HEK293 (cell line): ENCODE measurements around the gene TNN.

Source experiments
- INSM2 ChIP-seq: fragments of 450-650 bp; formaldehyde crosslinking; IDR thresholded peaks from 2 replicates; pipeline ENCODE4 v1.5.1; 2016; ENCODE audit warnings: missing biosample characterization, missing genetic modification characterization
- MEIS1 ChIP-seq: sonication (generic); formaldehyde crosslinking; IDR thresholded peaks from 2 replicates; pipeline ENCODE4 v1.8.1; 2022; ENCODE audit warnings: missing genetic modification reagents, mild to moderate bottlenecking, borderline replicate concordance
- PRDM2 ChIP-seq: fragments of 450-650 bp; formaldehyde crosslinking; IDR thresholded peaks from 2 replicates; pipeline ENCODE4 v1.5.1; 2016; ENCODE audit warnings: missing biosample characterization, missing genetic modification characterization, borderline replicate concordance
- ZBTB20 ChIP-seq: fragments of 450-650 bp; formaldehyde crosslinking; IDR thresholded peaks from 2 replicates; pipeline ENCODE4 v1.5.1; 2016; ENCODE audit warnings: missing biosample characterization, missing genetic modification characterization
- ZBTB49 ChIP-seq: fragments of 450-650 bp; formaldehyde crosslinking; IDR thresholded peaks from 2 replicates; pipeline ENCODE4 v1.5.1; 2016; ENCODE audit warnings: missing biosample characterization, missing genetic modification characterization, low read depth
- ZBTB7A ChIP-seq: fragments of 450-650 bp; formaldehyde crosslinking; IDR thresholded peaks from 2 replicates; pipeline ENCODE4 v1.5.1; 2016; ENCODE audit warnings: low read depth, missing biosample characterization, missing genetic modification characterization
- ZFHX2 ChIP-seq: fragments of 450-650 bp; formaldehyde crosslinking; conservative IDR thresholded peaks from 2 replicates; pipeline ENCODE4 v1.5.1; 2016; ENCODE audit warnings: missing biosample characterization, missing genetic modification characterization
- ZNF121 ChIP-seq: fragments of 450-650 bp; formaldehyde crosslinking; IDR thresholded peaks from 2 replicates; pipeline ENCODE4 v1.5.1; 2016; ENCODE audit warnings: missing biosample characterization, missing genetic modification characterization
- ZNF138 ChIP-seq: fragments of 450-650 bp; formaldehyde crosslinking; IDR thresholded peaks from 2 replicates; pipeline ENCODE4 v1.5.1; 2016; ENCODE audit warnings: missing biosample characterization, missing genetic modification characterization, borderline replicate concordance
- ZNF155 ChIP-seq: fragments of 450-650 bp; formaldehyde crosslinking; IDR thresholded peaks from 2 replicates; pipeline ENCODE4 v1.5.1; 2016; ENCODE audit warnings: missing biosample characterization, missing genetic modification characterization
- ZNF23 ChIP-seq: fragments of 450-650 bp; formaldehyde crosslinking; IDR thresholded peaks from 2 replicates; pipeline ENCODE4 v1.5.1; 2016; ENCODE audit warnings: missing biosample characterization, missing genetic modification characterization, borderline replicate concordance
- ZNF341 ChIP-seq: fragments of 450-650 bp; formaldehyde crosslinking; IDR thresholded peaks from 2 replicates; pipeline ENCODE4; 2016; ENCODE audit warnings: low read depth, missing biosample characterization, missing genetic modification characterization
- ZNF37A ChIP-seq: fragments of 450-650 bp; IDR thresholded peaks from 2 replicates; pipeline ENCODE4 v1.5.1; 2018; ENCODE audit warnings: missing biosample characterization, missing genetic modification characterization
- ZNF423 ChIP-seq: fragments of 450-650 bp; formaldehyde crosslinking; IDR thresholded peaks from 2 replicates; pipeline ENCODE4 v1.5.1; 2016; ENCODE audit warnings: missing biosample characterization, missing genetic modification characterization
- ZNF488 ChIP-seq: fragments of 450-650 bp; formaldehyde crosslinking; IDR thresholded peaks from 2 replicates; pipeline ENCODE4 v1.5.1; 2016; ENCODE audit warnings: missing biosample characterization, missing genetic modification characterization
- ZNF518A ChIP-seq: fragments of 450-650 bp; formaldehyde crosslinking; conservative IDR thresholded peaks from 2 replicates; pipeline ENCODE4 v1.5.1; 2016; ENCODE audit warnings: low read depth, missing biosample characterization, missing genetic modification characterization
- ZNF626 ChIP-seq: fragments of 450-650 bp; sonication (Bioruptor Pico); formaldehyde crosslinking; IDR thresholded peaks from 2 replicates; pipeline ENCODE4 v1.5.1; 2018; ENCODE audit warnings: missing biosample characterization, missing genetic modification characterization, inconsistent platforms
- ZNF692 ChIP-seq: fragments of 450-650 bp; formaldehyde crosslinking; IDR thresholded peaks from 2 replicates; pipeline ENCODE4 v1.5.1; 2016; ENCODE audit warnings: missing biosample characterization, missing genetic modification characterization
- ZNF701 ChIP-seq: fragments of 450-650 bp; formaldehyde crosslinking; IDR thresholded peaks from 2 replicates; pipeline ENCODE4 v1.5.1; 2016; ENCODE audit warnings: missing biosample characterization, missing genetic modification characterization
- ZNF776 ChIP-seq: fragments of 450-650 bp; formaldehyde crosslinking; IDR thresholded peaks from 2 replicates; pipeline ENCODE4 v1.5.0; 2017; ENCODE audit warnings: missing biosample characterization, missing genetic modification characterization, borderline replicate concordance
- ZNF830 ChIP-seq: fragments of 450-650 bp; IDR thresholded peaks from 2 replicates; pipeline ENCODE4 v1.5.0; 2018; ENCODE audit warnings: missing biosample characterization, missing genetic modification characterization, low read depth, mild to moderate bottlenecking, moderate library complexity

Gene TNN

GRCh38 chr1:175023043-175023921, 44.4 kb upstream of the TNN start, which contains the start of gene MRPS14 (continued):
- TF ChIP-seq ZNF518A (tag by site-specific recombination), result peak; percentile 83; the same call in 1 of the 2 replicates
- TF ChIP-seq ZNF830 (tag by site-specific recombination), result no peak
- no peak for TF ChIP-seq ZNF701 (tag by site-specific recombination)
- no peak for TF ChIP-seq ZNF341 (tag by site-specific recombination)
- TF ChIP-seq ZFHX2 (tag by site-specific recombination), result peak; percentile 45
- no peak for TF ChIP-seq ZNF138 (tag by site-specific recombination)
- TF ChIP-seq ZBTB20 (tag by site-specific recombination), result no peak; the same call in 1 of the 2 replicates
- no peak for TF ChIP-seq ZNF626
- no peak for TF ChIP-seq ZNF423 (tag by site-specific recombination)
- TF ChIP-seq ZNF488 (tag by site-specific recombination), result no peak
- no peak for TF ChIP-seq ZNF776 (tag by site-specific recombination)
- TF ChIP-seq ZNF37A, result no peak
- peak; percentile 74; the same call in 1 of the 2 replicates for TF ChIP-seq INSM2 (tag by site-specific recombination)
- TF ChIP-seq ZBTB7A (tag by site-specific recombination), result no peak
- no peak for TF ChIP-seq ZBTB49 (tag by site-specific recombination)
- no peak for TF ChIP-seq ZNF121 (tag by site-specific recombination)
- no peak for TF ChIP-seq ZNF155 (tag by site-specific recombination)
- TF ChIP-seq PRDM2 (tag by site-specific recombination), result no peak
- TF ChIP-seq ZNF692 (tag by site-specific recombination), result peak; percentile 81
- no peak for TF ChIP-seq ZNF23 (tag by site-specific recombination)
- no peak for TF ChIP-seq MEIS1
